K562 (cell line): ENCODE measurements around the gene RIMBP3C. TPM values are rescaled to one million over a fixed set of nuclear protein-coding genes. Genes with fewer than 3 reads are reported as not detected.

Source experiments
- CHCHD3 ChIP-seq: fragments of 250-450 bp; sonication (Bioruptor Pico); IDR thresholded peaks from 2 replicates; pipeline ENCODE4 v2.1.2; 2022; ENCODE audit warnings: mild to moderate bottlenecking
- DACH1 ChIP-seq: fragments of 450-650 bp; IDR thresholded peaks from 2 replicates; pipeline ENCODE4 v1.6.1; 2018; ENCODE audit not compliant: partially characterized antibody
- EP400 ChIP-seq: fragments of 450-650 bp; IDR thresholded peaks from 2 replicates; pipeline ENCODE4 v1.6.1; 2017; ENCODE audit warnings: antibody characterized with exemption, mild to moderate bottlenecking, moderate library complexity
- FOXJ3 ChIP-seq: sonication (generic); formaldehyde crosslinking; IDR thresholded peaks from 2 replicates; pipeline ENCODE4 v1.4.0; 2020; ENCODE audit warnings: mild to moderate bottlenecking, missing genetic modification reagents
- FOXM1 ChIP-seq, 2 experiments: fragments of 450-650 bp in 1 of 2; sonication (generic) in 1 of 2; formaldehyde crosslinking in 1 of 2; IDR thresholded peaks; 2 replicates each; pipeline versions ENCODE4 v1.6.1 to v1.9.0; 2017 to 2022; ENCODE audit warnings: low read depth in 2 of 2, mild to moderate bottlenecking in 2 of 2, missing genetic modification reagents in 1 of 2, moderate library complexity in 1 of 2
- JUN ChIP-seq, 2 experiments: sonication (generic) in 1 of 2; formaldehyde crosslinking in 1 of 2; IDR thresholded peaks; 2 replicates each; pipeline versions ENCODE4 v1.6.1 to v1.8.0; 2012 to 2022; ENCODE audit warnings: borderline replicate concordance in 2 of 2, mild to moderate bottlenecking in 2 of 2, improper control_type of control experiment in 1 of 2, low read depth in 1 of 2, low read length in 1 of 2, missing genetic modification reagents in 1 of 2
- LEF1 ChIP-seq: fragments of 450-650 bp; IDR thresholded peaks from 2 replicates; pipeline ENCODE4 v1.6.1; 2016; ENCODE audit warnings: mild to moderate bottlenecking
- PHB2 ChIP-seq: fragments of 450-650 bp; IDR thresholded peaks from 2 replicates; pipeline ENCODE4 v1.6.1; 2017; ENCODE audit warnings: low read depth
- PRMT5 ChIP-seq: sonication (generic); formaldehyde crosslinking; IDR thresholded peaks from 2 replicates; pipeline ENCODE4 v1.5.0; 2020; ENCODE audit warnings: missing genetic modification reagents
- TAF9B ChIP-seq: fragments of 450-650 bp; IDR thresholded peaks from 2 replicates; pipeline ENCODE4 v1.6.1; 2018; ENCODE audit warnings: mild to moderate bottlenecking; ENCODE audit not compliant: partially characterized antibody
- TBP ChIP-seq: optimal IDR thresholded peaks from 2 replicates; pipeline ENCODE3; 2011; ENCODE audit warnings: low read depth, low read length, improper control_type of control experiment
- ZNF766 ChIP-seq: fragments of 200-800 bp; sonication (Bioruptor generic); conservative IDR thresholded peaks from 2 replicates; pipeline ENCODE4 v1.6.1; 2016; ENCODE audit warnings: missing genetic modification characterization, missing compliant biosample characterization
- polyA plus RNA-seq, 8 experiments: library from polyadenylated mRNA; depleted of rRNA in 4 of 8; stranded (reverse) in 5 of 8; unstranded in 3 of 8; fragments of >200 nt; fragmentation: Nextera tagmentation in 2 of 8; fragmentation: Illumina TruSeq in 1 of 8; extraction: Ambion mirVana in 2 of 8; extraction: Trizol in 1 of 8; gene quantifications; 2 replicates each; pipeline versions ENCODE4 v1.2.1 to v1.2.3, GENCODE V29; 2011 to 2014; ENCODE audit warnings: inconsistent platforms in 1 of 8, missing spikeins in 1 of 8
- total RNA-seq, 7 experiments: library from RNA; depleted of rRNA in 6 of 7; stranded (reverse); fragments of >200 nt in 6 of 7; fragmentation: Illumina TruSeq in 2 of 7; extraction: Trizol in 2 of 7; gene quantifications; 2 replicates each; pipeline versions ENCODE4 v1.2.1 to v1.2.3, GENCODE V29; 2011 to 2021; ENCODE audit warnings: low replicate concordance in 1 of 7
- TF ChIP-seq, protein P1 (sequence below): sonication (generic); formaldehyde crosslinking; IDR thresholded peaks from 2 replicates; pipeline ENCODE4 v1.8.0; 2023; ENCODE audit warnings: mild to moderate bottlenecking, missing genetic modification reagents
- TF ChIP-seq, protein P2 (sequence below): IDR thresholded peaks from 2 replicates; pipeline ENCODE4 v1.6.1; 2012; ENCODE audit warnings: low read depth, low read length, improper control_type of control experiment, borderline replicate concordance
- TF ChIP-seq, protein P3 (sequence below): sonication (generic); formaldehyde crosslinking; IDR thresholded peaks from 2 replicates; pipeline ENCODE4 v1.8.0; 2022; ENCODE audit warnings: mild to moderate bottlenecking, missing genetic modification reagents
- TF ChIP-seq, protein P4 (sequence below): sonication (generic); formaldehyde crosslinking; IDR thresholded peaks from 2 replicates; pipeline ENCODE4 v1.9.0; 2022; ENCODE audit warnings: mild to moderate bottlenecking, missing genetic modification reagents
- TF ChIP-seq, protein P5 (sequence below): sonication (generic); formaldehyde crosslinking; IDR thresholded peaks from 2 replicates; pipeline ENCODE4 v1.8.1; 2023; ENCODE audit warnings: mild to moderate bottlenecking, missing genetic modification reagents

RIMBP3C gene
- total and polyA plus RNA-seq, 9 of the 15 experiments (the other 6 are each of a cell fraction or from before 2014, with no cell fraction given) = 0.09 to 0.98 (median 0.17) TPM; not detected in 2

DNA sequence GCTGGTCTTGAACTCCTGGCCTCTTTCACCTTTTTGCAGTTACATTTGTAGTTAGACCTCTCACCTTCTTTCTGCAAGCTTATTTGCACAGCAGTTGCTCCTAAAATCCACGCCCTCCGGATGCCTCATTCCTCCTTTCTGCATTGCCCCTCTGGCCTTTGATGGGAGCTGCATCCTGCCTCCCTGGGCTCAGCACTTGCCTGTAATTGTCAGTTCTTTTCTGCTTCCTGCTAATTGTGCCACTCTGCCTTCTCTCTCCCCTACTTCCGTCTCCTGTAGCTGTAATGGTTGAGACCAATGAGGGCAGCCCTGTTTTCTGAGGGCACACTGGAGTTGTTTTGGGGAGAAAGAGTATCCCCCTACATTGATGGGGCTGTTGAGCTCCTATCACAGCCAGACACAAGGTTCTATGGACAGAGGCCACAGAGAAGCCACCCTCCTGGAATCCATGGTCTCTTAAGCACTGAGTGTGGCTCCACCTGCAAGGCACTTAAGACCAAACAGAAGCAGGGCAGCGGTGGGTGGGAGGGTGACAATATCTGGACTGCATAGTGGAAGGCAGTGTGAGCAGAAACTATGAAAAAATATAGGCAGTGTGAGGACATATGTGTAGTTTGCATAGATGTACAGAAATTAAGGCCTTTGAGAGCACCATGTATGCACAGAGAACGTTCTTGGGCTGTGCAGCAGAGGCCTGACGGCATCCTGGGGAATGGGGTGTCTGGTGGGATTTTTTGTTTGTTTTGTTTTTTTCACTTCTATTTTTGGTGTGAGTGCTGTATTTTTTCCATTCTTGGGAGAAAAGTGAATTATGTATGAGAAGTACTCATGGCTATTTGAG lies 48.0 kb upstream of the RIMBP3C start (continued):
- no peak for TF ChIP-seq EP400
- no peak for TF ChIP-seq PRMT5 (CRISPR knock-in tag)
- TF ChIP-seq CHCHD3 (CRISPR knock-in tag) = 0 out of 2 replicates have a peak, but pooled peaks have one; percentile 44
- no peak for TF ChIP-seq PHB2
- no peak for TF ChIP-seq JUN (IDR thresholded peaks at IDR 0.05; ENCODE audit: borderline replicate concordance, low read depth, low read length)
- TF ChIP-seq JUN (CRISPR knock-in tag; IDR thresholded peaks at IDR 0.05; ENCODE audit: borderline replicate concordance) = peak; percentile 67; the same call in 1 of the 2 replicates
- no peak for TF ChIP-seq DACH1
- TF ChIP-seq LEF1 = no peak
- no peak for TF ChIP-seq FOXM1 (IDR thresholded peaks at IDR 0.05; ENCODE audit: low read depth)
- TF ChIP-seq FOXM1 (CRISPR knock-in tag; IDR thresholded peaks at IDR 0.05; ENCODE audit: low read depth) = no peak
- no peak for TF ChIP-seq ZNF766 (CRISPR knock-in tag)
- no peak for TF ChIP-seq TAF9B
- TF ChIP-seq, protein P1, sequence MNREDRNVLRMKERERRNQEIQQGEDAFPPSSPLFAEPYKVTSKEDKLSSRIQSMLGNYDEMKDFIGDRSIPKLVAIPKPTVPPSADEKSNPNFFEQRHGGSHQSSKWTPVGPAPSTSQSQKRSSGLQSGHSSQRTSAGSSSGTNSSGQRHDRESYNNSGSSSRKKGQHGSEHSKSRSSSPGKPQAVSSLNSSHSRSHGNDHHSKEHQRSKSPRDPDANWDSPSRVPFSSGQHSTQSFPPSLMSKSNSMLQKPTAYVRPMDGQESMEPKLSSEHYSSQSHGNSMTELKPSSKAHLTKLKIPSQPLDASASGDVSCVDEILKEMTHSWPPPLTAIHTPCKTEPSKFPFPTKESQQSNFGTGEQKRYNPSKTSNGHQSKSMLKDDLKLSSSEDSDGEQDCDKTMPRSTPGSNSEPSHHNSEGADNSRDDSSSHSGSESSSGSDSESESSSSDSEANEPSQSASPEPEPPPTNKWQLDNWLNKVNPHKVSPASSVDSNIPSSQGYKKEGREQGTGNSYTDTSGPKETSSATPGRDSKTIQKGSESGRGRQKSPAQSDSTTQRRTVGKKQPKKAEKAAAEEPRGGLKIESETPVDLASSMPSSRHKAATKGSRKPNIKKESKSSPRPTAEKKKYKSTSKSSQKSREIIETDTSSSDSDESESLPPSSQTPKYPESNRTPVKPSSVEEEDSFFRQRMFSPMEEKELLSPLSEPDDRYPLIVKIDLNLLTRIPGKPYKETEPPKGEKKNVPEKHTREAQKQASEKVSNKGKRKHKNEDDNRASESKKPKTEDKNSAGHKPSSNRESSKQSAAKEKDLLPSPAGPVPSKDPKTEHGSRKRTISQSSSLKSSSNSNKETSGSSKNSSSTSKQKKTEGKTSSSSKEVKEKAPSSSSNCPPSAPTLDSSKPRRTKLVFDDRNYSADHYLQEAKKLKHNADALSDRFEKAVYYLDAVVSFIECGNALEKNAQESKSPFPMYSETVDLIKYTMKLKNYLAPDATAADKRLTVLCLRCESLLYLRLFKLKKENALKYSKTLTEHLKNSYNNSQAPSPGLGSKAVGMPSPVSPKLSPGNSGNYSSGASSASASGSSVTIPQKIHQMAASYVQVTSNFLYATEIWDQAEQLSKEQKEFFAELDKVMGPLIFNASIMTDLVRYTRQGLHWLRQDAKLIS (CRISPR knock-in tag) = peak; percentile 66; the same call in 1 of the 2 replicates
- TF ChIP-seq, protein P2, sequence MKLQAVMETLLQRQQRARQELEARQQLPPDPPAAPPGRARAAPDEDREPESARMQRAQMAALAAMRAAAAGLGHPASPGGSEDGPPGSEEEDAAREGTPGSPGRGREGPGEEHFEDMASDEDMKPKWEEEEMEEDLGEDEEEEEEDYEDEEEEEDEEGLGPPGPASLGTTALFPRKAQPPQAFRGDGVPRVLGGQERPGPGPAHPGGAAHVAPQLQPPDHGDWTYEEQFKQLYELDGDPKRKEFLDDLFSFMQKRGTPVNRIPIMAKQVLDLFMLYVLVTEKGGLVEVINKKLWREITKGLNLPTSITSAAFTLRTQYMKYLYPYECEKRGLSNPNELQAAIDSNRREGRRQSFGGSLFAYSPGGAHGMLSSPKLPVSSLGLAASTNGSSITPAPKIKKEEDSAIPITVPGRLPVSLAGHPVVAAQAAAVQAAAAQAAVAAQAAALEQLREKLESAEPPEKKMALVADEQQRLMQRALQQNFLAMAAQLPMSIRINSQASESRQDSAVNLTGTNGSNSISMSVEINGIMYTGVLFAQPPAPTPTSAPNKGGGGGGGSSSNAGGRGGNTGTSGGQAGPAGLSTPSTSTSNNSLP = no peak
- peak; percentile 37 for TF ChIP-seq TBP
- TF ChIP-seq, protein P3, sequence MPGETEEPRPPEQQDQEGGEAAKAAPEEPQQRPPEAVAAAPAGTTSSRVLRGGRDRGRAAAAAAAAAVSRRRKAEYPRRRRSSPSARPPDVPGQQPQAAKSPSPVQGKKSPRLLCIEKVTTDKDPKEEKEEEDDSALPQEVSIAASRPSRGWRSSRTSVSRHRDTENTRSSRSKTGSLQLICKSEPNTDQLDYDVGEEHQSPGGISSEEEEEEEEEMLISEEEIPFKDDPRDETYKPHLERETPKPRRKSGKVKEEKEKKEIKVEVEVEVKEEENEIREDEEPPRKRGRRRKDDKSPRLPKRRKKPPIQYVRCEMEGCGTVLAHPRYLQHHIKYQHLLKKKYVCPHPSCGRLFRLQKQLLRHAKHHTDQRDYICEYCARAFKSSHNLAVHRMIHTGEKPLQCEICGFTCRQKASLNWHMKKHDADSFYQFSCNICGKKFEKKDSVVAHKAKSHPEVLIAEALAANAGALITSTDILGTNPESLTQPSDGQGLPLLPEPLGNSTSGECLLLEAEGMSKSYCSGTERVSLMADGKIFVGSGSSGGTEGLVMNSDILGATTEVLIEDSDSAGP (CRISPR knock-in tag) = no peak
- TF ChIP-seq, protein P4, sequence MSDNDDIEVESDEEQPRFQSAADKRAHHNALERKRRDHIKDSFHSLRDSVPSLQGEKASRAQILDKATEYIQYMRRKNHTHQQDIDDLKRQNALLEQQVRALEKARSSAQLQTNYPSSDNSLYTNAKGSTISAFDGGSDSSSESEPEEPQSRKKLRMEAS (CRISPR knock-in tag) = peak; percentile 24; the same call in 1 of the 2 replicates
- TF ChIP-seq, protein P5, sequence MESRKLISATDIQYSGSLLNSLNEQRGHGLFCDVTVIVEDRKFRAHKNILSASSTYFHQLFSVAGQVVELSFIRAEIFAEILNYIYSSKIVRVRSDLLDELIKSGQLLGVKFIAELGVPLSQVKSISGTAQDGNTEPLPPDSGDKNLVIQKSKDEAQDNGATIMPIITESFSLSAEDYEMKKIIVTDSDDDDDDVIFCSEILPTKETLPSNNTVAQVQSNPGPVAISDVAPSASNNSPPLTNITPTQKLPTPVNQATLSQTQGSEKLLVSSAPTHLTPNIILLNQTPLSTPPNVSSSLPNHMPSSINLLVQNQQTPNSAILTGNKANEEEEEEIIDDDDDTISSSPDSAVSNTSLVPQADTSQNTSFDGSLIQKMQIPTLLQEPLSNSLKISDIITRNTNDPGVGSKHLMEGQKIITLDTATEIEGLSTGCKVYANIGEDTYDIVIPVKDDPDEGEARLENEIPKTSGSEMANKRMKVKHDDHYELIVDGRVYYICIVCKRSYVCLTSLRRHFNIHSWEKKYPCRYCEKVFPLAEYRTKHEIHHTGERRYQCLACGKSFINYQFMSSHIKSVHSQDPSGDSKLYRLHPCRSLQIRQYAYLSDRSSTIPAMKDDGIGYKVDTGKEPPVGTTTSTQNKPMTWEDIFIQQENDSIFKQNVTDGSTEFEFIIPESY (CRISPR knock-in tag) = no peak
- TF ChIP-seq FOXJ3 (CRISPR knock-in tag) = no peak
